WTC11 (cell line): ENCODE measurements around the gene CYP46A1. TPM values are rescaled to one million over a fixed set of nuclear protein-coding genes. Genes with fewer than 3 reads are reported as not detected.

ENCODE experiments used
- ATAC-seq: fragments of 200-7000 bp; cut with Tn5 transposase; 2 replicates; pipeline ENCODE4 v1.10.0; 2021; ENCODE audit warnings: mild to moderate bottlenecking, moderate library complexity
- CTCF ChIA-PET: fragments of 300-600 bp; sonication (Branson Sonifier 250); formaldehyde crosslinking; loops from one replicate; lab custom pipeline; 2021; ENCODE audit warnings: antibody characterized with exemption; lab: Charles Lee
- POLR2A ChIA-PET: fragments of 350-600 bp; sonication (Branson Sonifier 250); formaldehyde crosslinking; loops from one replicate; lab custom pipeline; 2021; ENCODE audit warnings: antibody characterized with exemption; lab: Charles Lee
- DNase-seq: peaks from one replicate; pipeline ENCODE4 v3.0.0; 2021; ENCODE audit warnings: low spot score
- H3K27ac Mint-ChIP-seq: 2 replicates; pipeline ENCODE4 v1.8.0; 2021; ENCODE audit warnings: mixed read lengths
- H3K27me3 Mint-ChIP-seq: 2 replicates; pipeline ENCODE4 v1.8.0; 2021; ENCODE audit warnings: low read depth, mild to moderate bottlenecking, moderate library complexity, mixed read lengths
- H3K36me3 Mint-ChIP-seq: 2 replicates; pipeline ENCODE4 v1.8.0; 2021; ENCODE audit warnings: mixed read lengths
- H3K4me1 Mint-ChIP-seq: 2 replicates; pipeline ENCODE4 v1.8.0; 2022; ENCODE audit warnings: mixed read lengths
- H3K4me3 Mint-ChIP-seq: 2 replicates; pipeline ENCODE4 v1.8.0; 2021; ENCODE audit warnings: mild to moderate bottlenecking, moderate library complexity, mixed read lengths
- H3K9me3 Mint-ChIP-seq: 2 replicates; pipeline ENCODE4 v1.8.0; 2021; ENCODE audit warnings: mixed read lengths
- CREB1 ChIP-seq: sonication (generic); formaldehyde crosslinking; IDR thresholded peaks from 2 replicates; pipeline ENCODE4 v1.8.0; 2023; ENCODE audit warnings: mild to moderate bottlenecking, missing genetic modification reagents
- CREM ChIP-seq: sonication (generic); formaldehyde crosslinking; IDR thresholded peaks from 2 replicates; pipeline ENCODE4 v1.8.1; 2022; ENCODE audit warnings: mild to moderate bottlenecking, missing genetic modification reagents, moderate library complexity
- E2F1 ChIP-seq: sonication (generic); formaldehyde crosslinking; IDR thresholded peaks from 2 replicates; pipeline ENCODE4 v1.8.0; 2022; ENCODE audit warnings: mild to moderate bottlenecking, missing genetic modification reagents
- ELF4 ChIP-seq: sonication (generic); formaldehyde crosslinking; IDR thresholded peaks from 2 replicates; pipeline ENCODE4 v1.8.1; 2022; ENCODE audit warnings: low read depth, mild to moderate bottlenecking, moderate library complexity, missing genetic modification reagents
- ESRRA ChIP-seq: sonication (generic); formaldehyde crosslinking; IDR thresholded peaks from 2 replicates; pipeline ENCODE4 v1.8.1; 2022; ENCODE audit warnings: mild to moderate bottlenecking, missing genetic modification reagents, borderline replicate concordance
- GTF2I ChIP-seq: fragments of 250-450 bp; sonication (Bioruptor Pico); conservative IDR thresholded peaks from 2 replicates; pipeline ENCODE4 v1.4.0; 2021; ENCODE audit warnings: mild to moderate bottlenecking
- IRF2 ChIP-seq: sonication (generic); formaldehyde crosslinking; IDR thresholded peaks from 2 replicates; pipeline ENCODE4 v1.8.0; 2022; ENCODE audit warnings: low read depth, missing genetic modification reagents, borderline replicate concordance
- NR1H2 ChIP-seq: sonication (generic); formaldehyde crosslinking; IDR thresholded peaks from 2 replicates; pipeline ENCODE4 v1.9.0; 2021; ENCODE audit warnings: mild to moderate bottlenecking, moderate library complexity, missing genetic modification reagents
- RORB ChIP-seq: fragments of 250-450 bp; sonication (Bioruptor Pico); IDR thresholded peaks from 2 replicates; pipeline ENCODE4 v1.9.0; 2021; ENCODE audit warnings: mild to moderate bottlenecking
- SOX15 ChIP-seq: fragments of 250-450 bp; sonication (Bioruptor Pico); IDR thresholded peaks from 2 replicates; pipeline ENCODE4 v1.9.0; 2021; ENCODE audit warnings: mild to moderate bottlenecking
- SP1 ChIP-seq: sonication (generic); formaldehyde crosslinking; conservative IDR thresholded peaks from 2 replicates; pipeline ENCODE4 v1.8.1; 2022; ENCODE audit warnings: missing genetic modification reagents
- TCF7 ChIP-seq: sonication (generic); formaldehyde crosslinking; IDR thresholded peaks from 2 replicates; pipeline ENCODE4 v1.8.0; 2022; ENCODE audit warnings: mild to moderate bottlenecking, low read depth, missing genetic modification reagents, moderate library complexity
- TP53 ChIP-seq: sonication (generic); formaldehyde crosslinking; IDR thresholded peaks from 2 replicates; pipeline ENCODE4 v1.8.1; 2023; ENCODE audit warnings: mild to moderate bottlenecking, missing genetic modification reagents
- USF1 ChIP-seq: sonication (generic); formaldehyde crosslinking; IDR thresholded peaks from 2 replicates; pipeline ENCODE4 v1.8.0; 2022; ENCODE audit warnings: mild to moderate bottlenecking, missing genetic modification reagents
- ZBTB21 ChIP-seq: sonication (generic); formaldehyde crosslinking; IDR thresholded peaks from 2 replicates; pipeline ENCODE4 v1.8.1; 2023; ENCODE audit warnings: mild to moderate bottlenecking, missing genetic modification reagents, borderline replicate concordance
- ZBTB43 ChIP-seq: sonication (generic); formaldehyde crosslinking; IDR thresholded peaks from 2 replicates; pipeline ENCODE4 v1.8.1; 2023; ENCODE audit warnings: mild to moderate bottlenecking, missing genetic modification reagents
- ZMAT4 ChIP-seq: fragments of 250-450 bp; sonication (Bioruptor Pico); IDR thresholded peaks from 2 replicates; pipeline ENCODE4 v1.9.0; 2021; ENCODE audit warnings: mild to moderate bottlenecking
- ZNF263 ChIP-seq: sonication (generic); formaldehyde crosslinking; IDR thresholded peaks from 2 replicates; pipeline ENCODE4 v1.8.1; 2022; ENCODE audit warnings: low read depth, mild to moderate bottlenecking, moderate library complexity, missing genetic modification reagents
- ZNF671 ChIP-seq: fragments of 250-450 bp; sonication (Bioruptor Pico); IDR thresholded peaks from 2 replicates; pipeline ENCODE4 v1.8.0; 2021; ENCODE audit warnings: mild to moderate bottlenecking
- total RNA-seq: library from RNA; stranded (reverse); gene quantifications from 3 replicates; pipeline ENCODE4 v1.2.3, GENCODE V29; 2021
- TF ChIP-seq, protein P1 (sequence below): sonication (generic); formaldehyde crosslinking; IDR thresholded peaks from 2 replicates; pipeline ENCODE4 v1.8.1; 2022; ENCODE audit warnings: mild to moderate bottlenecking, missing genetic modification reagents, moderate library complexity, borderline replicate concordance
- TF ChIP-seq, protein P2 (sequence below): sonication (generic); formaldehyde crosslinking; IDR thresholded peaks from 2 replicates; pipeline ENCODE4 v1.8.1; 2022; ENCODE audit warnings: missing genetic modification reagents, borderline replicate concordance
- TF ChIP-seq, protein P3 (sequence below): sonication (generic); formaldehyde crosslinking; IDR thresholded peaks from 2 replicates; pipeline ENCODE4 v1.8.0; 2023; ENCODE audit warnings: mild to moderate bottlenecking, missing genetic modification reagents
- TF ChIP-seq, protein P4 (sequence below): sonication (generic); formaldehyde crosslinking; IDR thresholded peaks from 2 replicates; pipeline ENCODE4 v1.8.1; 2023; ENCODE audit warnings: mild to moderate bottlenecking, missing genetic modification reagents, moderate library complexity
- TF ChIP-seq, protein P5 (sequence below): sonication (generic); formaldehyde crosslinking; IDR thresholded peaks from 2 replicates; pipeline ENCODE4 v1.8.1; 2022; ENCODE audit warnings: mild to moderate bottlenecking, moderate library complexity, missing genetic modification reagents

CYP46A1 gene
- total RNA-seq, 1 experiment from 2014 or later = 0.77 TPM

DNA sequence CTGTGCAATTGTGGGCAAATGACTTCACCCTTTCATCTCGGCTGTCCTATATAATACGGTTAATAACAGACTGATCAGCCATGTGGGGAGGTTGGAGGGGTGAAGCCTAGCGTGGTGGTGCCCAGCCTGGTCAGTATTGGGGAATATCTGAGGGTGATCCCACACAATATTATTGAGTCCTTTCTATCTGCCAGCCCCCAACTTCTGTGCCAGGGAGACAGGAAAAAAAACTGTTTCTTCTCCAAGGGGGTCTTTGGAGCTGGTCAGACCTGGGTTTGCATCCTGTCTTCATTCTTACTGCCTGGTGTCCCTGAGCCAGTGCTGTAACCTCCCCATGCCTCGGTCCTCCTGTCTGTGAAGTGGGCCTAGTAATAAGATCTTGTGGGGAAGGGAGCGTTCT, 6.5 kb downstream of the CYP46A1 start:
- Mint-ChIP-seq H3K4me1 (peaks cover 17% of the 10 kb centered on the region), H3K4me3 (no peak overlapping the region), H3K36me3 (no peaks in the 10 kb centered on the region), H3K27me3 (peaks cover 7% of the 10 kb centered on the region), H3K27ac (no peak overlapping the region), H3K9me3 (no peaks in the 10 kb centered on the region)
- no peak for DNase-seq
- TF ChIP-seq, protein P1, sequence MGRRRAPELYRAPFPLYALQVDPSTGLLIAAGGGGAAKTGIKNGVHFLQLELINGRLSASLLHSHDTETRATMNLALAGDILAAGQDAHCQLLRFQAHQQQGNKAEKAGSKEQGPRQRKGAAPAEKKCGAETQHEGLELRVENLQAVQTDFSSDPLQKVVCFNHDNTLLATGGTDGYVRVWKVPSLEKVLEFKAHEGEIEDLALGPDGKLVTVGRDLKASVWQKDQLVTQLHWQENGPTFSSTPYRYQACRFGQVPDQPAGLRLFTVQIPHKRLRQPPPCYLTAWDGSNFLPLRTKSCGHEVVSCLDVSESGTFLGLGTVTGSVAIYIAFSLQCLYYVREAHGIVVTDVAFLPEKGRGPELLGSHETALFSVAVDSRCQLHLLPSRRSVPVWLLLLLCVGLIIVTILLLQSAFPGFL (CRISPR knock-in tag) = no peak
- TF ChIP-seq, protein P2, sequence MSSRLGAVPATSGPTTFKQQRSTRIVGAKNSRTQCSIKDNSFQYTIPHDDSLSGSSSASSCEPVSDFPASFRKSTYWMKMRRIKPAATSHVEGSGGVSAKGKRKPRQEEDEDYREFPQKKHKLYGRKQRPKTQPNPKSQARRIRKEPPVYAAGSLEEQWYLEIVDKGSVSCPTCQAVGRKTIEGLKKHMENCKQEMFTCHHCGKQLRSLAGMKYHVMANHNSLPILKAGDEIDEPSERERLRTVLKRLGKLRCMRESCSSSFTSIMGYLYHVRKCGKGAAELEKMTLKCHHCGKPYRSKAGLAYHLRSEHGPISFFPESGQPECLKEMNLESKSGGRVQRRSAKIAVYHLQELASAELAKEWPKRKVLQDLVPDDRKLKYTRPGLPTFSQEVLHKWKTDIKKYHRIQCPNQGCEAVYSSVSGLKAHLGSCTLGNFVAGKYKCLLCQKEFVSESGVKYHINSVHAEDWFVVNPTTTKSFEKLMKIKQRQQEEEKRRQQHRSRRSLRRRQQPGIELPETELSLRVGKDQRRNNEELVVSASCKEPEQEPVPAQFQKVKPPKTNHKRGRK = no peak
- no peak for TF ChIP-seq ELF4
- TF ChIP-seq CREM = no peak
- TF ChIP-seq ZNF671 = no peak
- no peak for TF ChIP-seq SP1 (CRISPR knock-in tag)
- TF ChIP-seq NR1H2 (CRISPR knock-in tag) = no peak
- no peak for TF ChIP-seq TCF7 (CRISPR knock-in tag)
- no peak for TF ChIP-seq IRF2
- TF ChIP-seq ESRRA (CRISPR knock-in tag) = no peak
- TF ChIP-seq, protein P3, sequence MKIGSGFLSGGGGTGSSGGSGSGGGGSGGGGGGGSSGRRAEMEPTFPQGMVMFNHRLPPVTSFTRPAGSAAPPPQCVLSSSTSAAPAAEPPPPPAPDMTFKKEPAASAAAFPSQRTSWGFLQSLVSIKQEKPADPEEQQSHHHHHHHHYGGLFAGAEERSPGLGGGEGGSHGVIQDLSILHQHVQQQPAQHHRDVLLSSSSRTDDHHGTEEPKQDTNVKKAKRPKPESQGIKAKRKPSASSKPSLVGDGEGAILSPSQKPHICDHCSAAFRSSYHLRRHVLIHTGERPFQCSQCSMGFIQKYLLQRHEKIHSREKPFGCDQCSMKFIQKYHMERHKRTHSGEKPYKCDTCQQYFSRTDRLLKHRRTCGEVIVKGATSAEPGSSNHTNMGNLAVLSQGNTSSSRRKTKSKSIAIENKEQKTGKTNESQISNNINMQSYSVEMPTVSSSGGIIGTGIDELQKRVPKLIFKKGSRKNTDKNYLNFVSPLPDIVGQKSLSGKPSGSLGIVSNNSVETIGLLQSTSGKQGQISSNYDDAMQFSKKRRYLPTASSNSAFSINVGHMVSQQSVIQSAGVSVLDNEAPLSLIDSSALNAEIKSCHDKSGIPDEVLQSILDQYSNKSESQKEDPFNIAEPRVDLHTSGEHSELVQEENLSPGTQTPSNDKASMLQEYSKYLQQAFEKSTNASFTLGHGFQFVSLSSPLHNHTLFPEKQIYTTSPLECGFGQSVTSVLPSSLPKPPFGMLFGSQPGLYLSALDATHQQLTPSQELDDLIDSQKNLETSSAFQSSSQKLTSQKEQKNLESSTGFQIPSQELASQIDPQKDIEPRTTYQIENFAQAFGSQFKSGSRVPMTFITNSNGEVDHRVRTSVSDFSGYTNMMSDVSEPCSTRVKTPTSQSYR (CRISPR knock-in tag) = no peak
- TF ChIP-seq GTF2I (CRISPR knock-in tag) = no peak
- TF ChIP-seq USF1 (CRISPR knock-in tag) = no peak
- no peak for TF ChIP-seq RORB
- TF ChIP-seq ZNF263 = no peak
- no peak for TF ChIP-seq E2F1
- TF ChIP-seq, protein P4, sequence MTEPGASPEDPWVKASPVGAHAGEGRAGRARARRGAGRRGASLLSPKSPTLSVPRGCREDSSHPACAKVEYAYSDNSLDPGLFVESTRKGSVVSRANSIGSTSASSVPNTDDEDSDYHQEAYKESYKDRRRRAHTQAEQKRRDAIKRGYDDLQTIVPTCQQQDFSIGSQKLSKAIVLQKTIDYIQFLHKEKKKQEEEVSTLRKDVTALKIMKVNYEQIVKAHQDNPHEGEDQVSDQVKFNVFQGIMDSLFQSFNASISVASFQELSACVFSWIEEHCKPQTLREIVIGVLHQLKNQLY (CRISPR knock-in tag) = no peak
- ChIA-PET CTCF (no interaction called here), POLR2A (no interaction called here)
- no peak for ATAC-seq

DNA sequence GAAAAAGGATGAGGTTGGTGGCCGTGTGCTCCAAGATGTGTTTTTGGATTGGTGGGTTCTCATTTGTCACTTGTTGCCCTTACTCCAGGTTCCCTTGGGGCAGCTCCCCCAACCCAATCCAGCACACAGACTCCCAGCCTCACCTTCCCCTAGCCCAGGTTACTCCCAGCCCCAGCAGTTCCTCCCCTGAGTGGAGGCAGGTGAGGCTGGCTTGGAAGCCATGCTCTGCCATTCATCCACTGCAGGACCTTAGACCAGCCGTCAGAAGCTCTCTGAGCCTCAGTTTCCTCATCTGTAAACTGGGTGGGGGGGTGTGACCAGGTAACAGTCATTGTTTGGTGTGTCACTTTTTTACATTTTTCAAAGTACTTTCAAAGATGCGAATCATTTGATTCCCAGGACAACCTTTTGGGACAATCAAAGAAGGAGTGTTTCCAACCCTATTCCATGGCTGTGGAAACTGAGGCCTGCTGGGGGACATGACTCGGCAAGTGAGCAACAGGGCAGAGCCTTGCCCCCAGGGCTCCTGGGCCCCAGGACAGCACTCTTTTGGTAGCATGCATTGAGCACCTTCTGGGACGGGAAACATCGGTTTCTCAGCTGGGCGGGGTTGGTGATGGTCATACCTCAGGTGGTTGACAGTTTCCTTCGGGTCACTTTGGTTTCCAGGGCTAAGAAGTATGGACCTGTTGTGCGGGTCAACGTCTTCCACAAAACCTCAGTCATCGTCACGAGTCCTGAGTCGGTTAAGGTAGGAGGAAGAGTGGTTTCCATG, 7.2 kb downstream of the CYP46A1 start:
- DNase-seq = no peak
- H3K4me3 Mint-ChIP-seq = no peak overlapping the region
- H3K4me1 Mint-ChIP-seq = peaks cover 15% of the 10 kb centered on the region
- no peaks in the 10 kb centered on the region for H3K9me3 Mint-ChIP-seq
- no peak for ATAC-seq
- H3K36me3 Mint-ChIP-seq = no peaks in the 10 kb centered on the region
- peaks cover 3% of the 10 kb centered on the region; the same call in 1 of the 2 replicates for H3K27me3 Mint-ChIP-seq
- POLR2A ChIA-PET = no interaction called here
- CTCF ChIA-PET = no interaction called here
- no peak overlapping the region for H3K27ac Mint-ChIP-seq
- TF ChIP-seq TCF7 (CRISPR knock-in tag) (no peak), CREB1 (CRISPR knock-in tag) (no peak), ZMAT4 (CRISPR knock-in tag) (no peak), ZBTB43 (CRISPR knock-in tag) (no peak), SOX15 (CRISPR knock-in tag) (no peak), USF1 (CRISPR knock-in tag) (no peak), TP53 (CRISPR knock-in tag) (no peak), SP1 (CRISPR knock-in tag) (no peak), GTF2I (CRISPR knock-in tag) (no peak), ZBTB21 (CRISPR knock-in tag) (no peak)
- TF ChIP-seq, protein P5, sequence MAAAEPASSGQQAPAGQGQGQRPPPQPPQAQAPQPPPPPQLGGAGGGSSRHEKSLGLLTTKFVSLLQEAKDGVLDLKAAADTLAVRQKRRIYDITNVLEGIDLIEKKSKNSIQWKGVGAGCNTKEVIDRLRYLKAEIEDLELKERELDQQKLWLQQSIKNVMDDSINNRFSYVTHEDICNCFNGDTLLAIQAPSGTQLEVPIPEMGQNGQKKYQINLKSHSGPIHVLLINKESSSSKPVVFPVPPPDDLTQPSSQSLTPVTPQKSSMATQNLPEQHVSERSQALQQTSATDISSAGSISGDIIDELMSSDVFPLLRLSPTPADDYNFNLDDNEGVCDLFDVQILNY (CRISPR knock-in tag) = no peak
